GM12891 (cell line): ENCODE data around the gene KCNMA1.

Experiments
- POLR2A ChIP-seq: IDR thresholded peaks from 2 replicates; pipeline ENCODE4 v1.6.1; 2011; ENCODE audit warnings: low read depth, low read length, control low read depth
- POLR2AphosphoS5 ChIP-seq: IDR thresholded peaks from 2 replicates; pipeline ENCODE4 v1.6.1; 2011; ENCODE audit warnings: low read depth, low read length, control low read depth
- POU2F2 ChIP-seq: IDR thresholded peaks from 2 replicates; pipeline ENCODE4 v1.6.1; 2011; ENCODE audit warnings: low read depth, mild to moderate bottlenecking, control low read depth, low read length, moderate library complexity

- TF ChIP-seq POU2F2 (no peak), POLR2A (no peak), POLR2AphosphoS5 (no peak)
Observed at GRCh38 chr10:77444041-77444440, 193.6 kb downstream of the KCNMA1 start.
